CD4-positive, alpha-beta T cell (primary cell): ENCODE measurements around the gene MOB1B. TPM values are rescaled to one million over a fixed set of nuclear protein-coding genes. Genes with fewer than 3 reads are reported as not detected.

Source experiments
- ATAC-seq: fragments of 200-7000 bp; cut with Tn5 transposase; one replicate; pipeline ENCODE4 v1.10.0; 2022; ENCODE audit warnings: mild to moderate bottlenecking; ENCODE audit not compliant: poor library complexity
- CTCF ChIA-PET: fragments of 350-600 bp; sonication (Branson Sonifier 250); formaldehyde crosslinking; loops from one replicate; lab custom pipeline; 2021; ENCODE audit warnings: antibody characterized with exemption, inconsistent platforms; lab: Charles Lee
- POLR2A ChIA-PET: fragments of 350-600 bp; sonication (Branson Sonifier 250); formaldehyde crosslinking; loops from one replicate; lab custom pipeline; 2021; ENCODE audit warnings: antibody characterized with exemption, inconsistent platforms; lab: Charles Lee
- DNase-seq, 14 experiments: peaks; one replicate each; pipeline ENCODE4 v3.0.0-alpha.2; 2013 to 2020; ENCODE audit warnings: mixed read lengths in 2 of 14
- H3K27ac ChIP-seq, 2 donors: one replicate each; pipeline versions ENCODE4 v1.5.1 to v1.7.0; 2013; ENCODE audit warnings: low read length in 2 of 2, low read depth in 1 of 2, mild to moderate bottlenecking in 1 of 2
- H3K27me3 ChIP-seq, 2 experiments: 1 replicate in 1 of 2; 2 replicates in 1 of 2; pipeline versions ENCODE4 v1.6.1 to v1.7.0; 2013; ENCODE audit warnings: low read length in 2 of 2, control low read depth in 1 of 2, mild to moderate bottlenecking in 1 of 2, moderate library complexity in 1 of 2; ENCODE audit not compliant: insufficient read depth in 2 of 2, control insufficient read depth in 1 of 2
- H3K36me3 ChIP-seq: one replicate; pipeline ENCODE4 v1.6.1; 2013; ENCODE audit warnings: low read length, control low read depth; ENCODE audit not compliant: insufficient read depth
- H3K4me1 ChIP-seq: one replicate; pipeline ENCODE4 v1.6.1; 2013; ENCODE audit warnings: low read length, control low read depth; ENCODE audit not compliant: insufficient read depth
- H3K4me3 ChIP-seq: one replicate; pipeline ENCODE4 v1.5.1; 2013; ENCODE audit warnings: mild to moderate bottlenecking, low read length, moderate library complexity
- H3K9me3 ChIP-seq, 2 experiments: 1 replicate in 1 of 2; 2 replicates in 1 of 2; pipeline versions ENCODE4 v1.6.1 to v1.7.0; 2013; ENCODE audit warnings: low read length in 2 of 2, mild to moderate bottlenecking in 2 of 2, control low read depth in 1 of 2, moderate library complexity in 1 of 2; ENCODE audit not compliant: control insufficient read depth in 1 of 2, insufficient read depth in 1 of 2
- H3K27ac Mint-ChIP-seq: one replicate; pipeline ENCODE4 v1.8.0; 2020; ENCODE audit warnings: mixed read lengths
- H3K27me3 Mint-ChIP-seq: one replicate; pipeline ENCODE4 v1.8.0; 2021; ENCODE audit warnings: mixed read lengths
- H3K36me3 Mint-ChIP-seq: one replicate; pipeline ENCODE4 v1.8.0; 2021; ENCODE audit warnings: low read depth, mixed read lengths
- H3K4me1 Mint-ChIP-seq: one replicate; pipeline ENCODE4 v1.8.0; 2021; ENCODE audit warnings: low read depth, mixed read lengths
- H3K4me3 Mint-ChIP-seq: one replicate; pipeline ENCODE4 v1.8.0; 2020; ENCODE audit warnings: mild to moderate bottlenecking, mixed read lengths
- H3K9me3 Mint-ChIP-seq: one replicate; pipeline ENCODE4 v1.8.0; 2020; ENCODE audit warnings: mixed read lengths
- intact Hi-C, 2 experiments: fragments of 100-400 bp; cut with DNase I in 1 of 2; cut with micrococcal nuclease in 1 of 2; formaldehyde crosslinking; loops; one replicate each; pipeline versions ENCODE4 v1.15.1 to v1.9.0; 2023 to 2025; cut with DNase I, micrococcal nuclease
- total RNA-seq, 174 experiments: library from RNA in 2 of 174; stranded (reverse) in 2 of 174; gene quantifications; one replicate each; pipeline ENCODE4 v1.2.3 and lab custom pipeline; 2021 to 2026
- TF ChIP-seq, protein P1 (sequence below): fragments of 200-600 bp; IDR thresholded peaks from one replicate; pipeline ENCODE4 v1.8.0; 2022; ENCODE audit warnings: antibody characterized with exemption, mild to moderate bottlenecking

The MOB1B gene
- total RNA-seq, 2 experiments from 2014 or later, result 13.1 to 13.4 TPM

DNA sequence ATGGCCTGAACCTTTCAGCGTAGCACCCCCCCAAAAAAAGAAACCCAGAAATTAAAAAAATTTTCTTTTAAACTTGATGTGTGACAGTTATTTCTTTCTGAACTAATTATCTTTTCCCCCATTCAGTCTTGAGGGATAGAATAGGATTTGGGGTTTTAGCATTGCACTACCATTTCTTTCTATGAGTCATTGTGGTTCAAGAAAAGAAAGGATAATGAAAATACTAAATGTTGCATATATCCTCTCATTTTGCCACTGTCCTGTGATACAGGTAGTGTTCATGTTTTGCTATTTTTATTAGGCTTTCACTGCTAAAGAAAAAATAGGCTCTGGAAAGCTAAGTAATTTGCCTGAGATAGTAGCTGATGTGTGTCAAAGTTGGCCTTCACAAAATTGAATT is 51.9 kb downstream of the MOB1B start:
- no peaks in the 10 kb centered on the region for H3K27me3 ChIP-seq
- H3K9me3 ChIP-seq, result no peaks in the 10 kb centered on the region
- ATAC-seq, result no peak
- no peak overlapping the region for H3K4me3 ChIP-seq
- Mint-ChIP-seq H3K36me3 (peaks cover 3% of the 10 kb centered on the region), H3K4me1 (peaks cover 9% of the 10 kb centered on the region), H3K27me3 (no peaks in the 10 kb centered on the region), H3K4me3 (no peak overlapping the region), H3K9me3 (no peaks in the 10 kb centered on the region), H3K27ac (no peak overlapping the region)
- POLR2A ChIA-PET, result no interaction called here
- no peaks in the 10 kb centered on the region for H3K4me1 ChIP-seq
- no peak for DNase-seq
- CTCF ChIA-PET, result no interaction called here
- H3K36me3 ChIP-seq, result peaks cover 3% of the 10 kb centered on the region
- no peak overlapping the region for H3K27ac ChIP-seq
- TF ChIP-seq, protein P1, sequence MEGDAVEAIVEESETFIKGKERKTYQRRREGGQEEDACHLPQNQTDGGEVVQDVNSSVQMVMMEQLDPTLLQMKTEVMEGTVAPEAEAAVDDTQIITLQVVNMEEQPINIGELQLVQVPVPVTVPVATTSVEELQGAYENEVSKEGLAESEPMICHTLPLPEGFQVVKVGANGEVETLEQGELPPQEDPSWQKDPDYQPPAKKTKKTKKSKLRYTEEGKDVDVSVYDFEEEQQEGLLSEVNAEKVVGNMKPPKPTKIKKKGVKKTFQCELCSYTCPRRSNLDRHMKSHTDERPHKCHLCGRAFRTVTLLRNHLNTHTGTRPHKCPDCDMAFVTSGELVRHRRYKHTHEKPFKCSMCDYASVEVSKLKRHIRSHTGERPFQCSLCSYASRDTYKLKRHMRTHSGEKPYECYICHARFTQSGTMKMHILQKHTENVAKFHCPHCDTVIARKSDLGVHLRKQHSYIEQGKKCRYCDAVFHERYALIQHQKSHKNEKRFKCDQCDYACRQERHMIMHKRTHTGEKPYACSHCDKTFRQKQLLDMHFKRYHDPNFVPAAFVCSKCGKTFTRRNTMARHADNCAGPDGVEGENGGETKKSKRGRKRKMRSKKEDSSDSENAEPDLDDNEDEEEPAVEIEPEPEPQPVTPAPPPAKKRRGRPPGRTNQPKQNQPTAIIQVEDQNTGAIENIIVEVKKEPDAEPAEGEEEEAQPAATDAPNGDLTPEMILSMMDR, result no peak
- intact Hi-C loops, result no loop called here

DNA sequence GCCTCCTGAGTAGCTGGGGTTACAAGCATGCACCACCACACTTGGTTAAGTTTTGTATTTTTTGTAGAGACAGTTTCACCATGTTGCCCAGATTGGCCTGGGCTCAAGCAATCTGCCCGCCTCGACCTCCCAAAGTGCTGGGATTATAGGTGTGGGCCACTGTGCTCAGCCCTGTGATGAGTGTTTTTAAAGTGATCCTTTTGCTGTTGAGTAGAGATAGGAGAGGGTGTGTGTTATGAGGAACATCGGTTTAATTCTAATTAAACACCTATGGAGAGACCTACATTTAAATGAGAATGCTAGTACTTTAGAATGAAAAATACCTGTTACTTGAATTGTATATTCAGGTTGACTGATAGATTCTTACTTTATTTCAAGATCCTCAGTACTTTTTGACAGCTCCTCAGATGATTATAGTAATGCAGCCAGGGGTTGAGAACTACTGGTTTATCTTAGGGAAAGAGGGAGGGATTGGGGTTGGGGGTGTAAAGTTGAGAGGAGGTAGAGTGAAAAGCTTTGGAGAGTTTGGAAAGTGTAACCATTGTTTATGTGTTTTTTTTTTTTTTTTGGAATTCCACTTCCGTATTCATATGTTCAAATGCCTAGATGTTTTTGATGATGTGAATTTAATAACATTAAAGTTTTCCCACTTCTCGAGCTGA is 54.5 kb downstream of the MOB1B start:
- Mint-ChIP-seq H3K36me3 (peaks cover 16% of the 10 kb centered on the region), H3K27me3 (no peaks in the 10 kb centered on the region), H3K4me1 (peaks cover 5% of the 10 kb centered on the region), H3K4me3 (no peak overlapping the region), H3K9me3 (no peaks in the 10 kb centered on the region), H3K27ac (no peak overlapping the region)
- Histone ChIP-seq H3K27me3 (no peaks in the 10 kb centered on the region), H3K4me1 (no peaks in the 10 kb centered on the region), H3K27ac (no peak overlapping the region), H3K36me3 (peaks cover 15% of the 10 kb centered on the region), H3K4me3 (no peak overlapping the region), H3K9me3 (no peaks in the 10 kb centered on the region)
- ATAC-seq (no peak), DNase-seq (no peak)
- CTCF ChIA-PET, result no interaction called here
- intact Hi-C loops, result no loop called here
- TF ChIP-seq, protein P1, result no peak
- POLR2A ChIA-PET, result no interaction called here

DNA sequence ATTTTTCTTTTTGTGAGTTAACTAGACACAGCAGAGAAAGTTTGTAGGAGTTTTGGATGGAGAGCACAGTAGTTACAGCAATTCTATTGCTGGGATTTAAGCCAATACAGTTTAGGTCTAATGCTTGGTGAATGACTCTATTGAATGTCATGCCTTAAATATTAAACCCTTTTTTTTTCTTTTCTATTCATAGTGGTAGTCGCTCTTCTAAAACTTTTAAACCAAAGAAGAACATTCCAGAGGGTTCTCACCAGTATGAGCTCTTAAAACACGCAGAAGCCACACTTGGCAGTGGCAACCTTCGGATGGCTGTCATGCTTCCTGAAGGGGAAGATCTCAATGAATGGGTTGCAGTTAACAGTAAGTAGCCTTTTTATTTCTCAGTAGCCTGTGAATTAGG is 56.5 kb downstream of the MOB1B start:
- H3K9me3 Mint-ChIP-seq, result no peaks in the 10 kb centered on the region
- H3K27ac Mint-ChIP-seq, result no peak overlapping the region
- H3K27me3 ChIP-seq, result no peaks in the 10 kb centered on the region
- H3K36me3 ChIP-seq, result peaks cover 15% of the 10 kb centered on the region
- no peaks in the 10 kb centered on the region for H3K4me1 ChIP-seq
- DNase-seq (no peak), ATAC-seq (no peak)
- no peaks in the 10 kb centered on the region for H3K27me3 Mint-ChIP-seq
- H3K4me3 ChIP-seq, result no peak overlapping the region
- peaks cover 5% of the 10 kb centered on the region for H3K4me1 Mint-ChIP-seq
- H3K4me3 Mint-ChIP-seq, result no peak overlapping the region
- TF ChIP-seq, protein P1, result no peak
- H3K36me3 Mint-ChIP-seq, result peaks cover 27% of the 10 kb centered on the region
- CTCF ChIA-PET, result no interaction called here
- no peak overlapping the region for H3K27ac ChIP-seq
- POLR2A ChIA-PET, result interaction anchor here (0.6 kb wide), 1 partner anchor 20 kb away, joined by 3 read pairs; no protein-coding TSS in a partner anchor
- intact Hi-C loops, result no loop called here
- H3K9me3 ChIP-seq, result no peaks in the 10 kb centered on the region
